Keratinocyte (primary cell): ENCODE results near the gene PIEZO1. TPM values are rescaled to one million over a fixed set of nuclear protein-coding genes. Genes with fewer than 3 reads are reported as not detected.

Source experiments
- DNase-seq: peaks from one replicate; pipeline ENCODE4 v3.0.0-alpha.2; 2011; ENCODE audit warnings: low read depth, missing footprints, low spot score
- FAIRE-seq: peaks from 2 replicates; lab custom pipeline; 2011; peaks lifted over from hg19 to GRCh38; lab: Jason Lieb, UNC
- H2AFZ ChIP-seq: 2 replicates; pipeline ENCODE4 v1.6.0; 2012; ENCODE audit warnings: low read length, control low read depth, inconsistent platforms; ENCODE audit not compliant: control insufficient read depth
- H3K27ac ChIP-seq: 2 replicates; pipeline ENCODE4 v1.5.1; 2011; ENCODE audit warnings: low read length; ENCODE audit not compliant: control insufficient read depth, insufficient read depth
- H3K27me3 ChIP-seq: 3 replicates; pipeline ENCODE4 v1.6.0; 2011; ENCODE audit warnings: low read length; ENCODE audit not compliant: control insufficient read depth, insufficient read depth; ENCODE audit errors: extremely low read depth
- H3K36me3 ChIP-seq, 2 experiments: 2 replicates in 1 of 2; 3 replicates in 1 of 2; pipeline ENCODE4 v1.5.1; 2011; ENCODE audit warnings: low read length in 2 of 2, mild to moderate bottlenecking in 1 of 2; ENCODE audit not compliant: control insufficient read depth in 2 of 2, insufficient read depth in 2 of 2; ENCODE audit errors: extremely low read depth in 1 of 2
- H3K4me1 ChIP-seq: 3 replicates; pipeline ENCODE4 v1.5.1; 2011; ENCODE audit warnings: low read length; ENCODE audit not compliant: control insufficient read depth, insufficient read depth; ENCODE audit errors: extremely low read depth
- H3K4me2 ChIP-seq: 3 replicates; pipeline ENCODE4 v1.6.0; 2011; ENCODE audit warnings: low read depth, low read length; ENCODE audit not compliant: control insufficient read depth, insufficient read depth; ENCODE audit errors: extremely low read depth
- H3K4me3 ChIP-seq, 3 experiments: fragments of 200-600 bp in 1 of 3; sonication (generic) in 1 of 3; 2 replicates in 2 of 3; 3 replicates in 1 of 3; pipeline ENCODE4 v1.5.1; 2011 to 2016; ENCODE audit warnings: low read length in 3 of 3, mild to moderate bottlenecking in 3 of 3, control low read depth in 2 of 3, inconsistent platforms in 1 of 3, low read depth in 1 of 3, mixed read lengths in 1 of 3, mixed run types in 1 of 3, moderate library complexity in 1 of 3; ENCODE audit not compliant: control insufficient read depth in 2 of 3, insufficient read depth in 2 of 3; ENCODE audit errors: extremely low read depth in 1 of 3
- H3K79me2 ChIP-seq: 2 replicates; pipeline ENCODE4 v1.6.0; 2012; ENCODE audit warnings: low read length; ENCODE audit not compliant: control insufficient read depth, insufficient read depth
- H3K9ac ChIP-seq: 3 replicates; pipeline ENCODE4 v1.6.0; 2011; ENCODE audit warnings: low read length; ENCODE audit not compliant: control insufficient read depth, insufficient read depth; ENCODE audit errors: extremely low read depth
- H3K9me1 ChIP-seq: 3 replicates; pipeline ENCODE4 v1.6.0; 2011; ENCODE audit warnings: low read length; ENCODE audit not compliant: control insufficient read depth, insufficient read depth; ENCODE audit errors: extremely low read depth
- H3K9me3 ChIP-seq: 2 replicates; pipeline ENCODE4 v1.5.1; 2012; ENCODE audit warnings: low read depth, low read length; ENCODE audit not compliant: control insufficient read depth
- H4K20me1 ChIP-seq: 3 replicates; pipeline ENCODE4 v1.6.0; 2011; ENCODE audit warnings: low read length; ENCODE audit not compliant: control insufficient read depth, insufficient read depth; ENCODE audit errors: extremely low read depth
- CTCF ChIP-seq, 3 experiments: IDR thresholded peaks in 1 of 3; conservative IDR thresholded peaks in 1 of 3; optimal IDR thresholded peaks in 1 of 3; 2 replicates in 2 of 3; 3 replicates in 1 of 3; pipeline versions ENCODE3 to v1.5.1; 2011; ENCODE audit warnings: low read length in 3 of 3, mild to moderate bottlenecking in 3 of 3, moderate library complexity in 2 of 3, control low read depth in 1 of 3, inconsistent platforms in 1 of 3; ENCODE audit not compliant: insufficient read depth in 2 of 3; ENCODE audit errors: extremely low read depth in 1 of 3
- EZH2 ChIP-seq: IDR thresholded peaks from one replicate; pipeline ENCODE4 v1.6.1; 2012; ENCODE audit warnings: inconsistent platforms, mild to moderate bottlenecking, low read length, moderate library complexity
- dilution Hi-C: fragments of 300-500 bp; cut with MboI; formaldehyde crosslinking; loops from one replicate; pipeline ENCODE4 v1.7.0; 2020; ENCODE audit warnings: low sequenced_read_pairs; ENCODE audit not compliant: extremely low pct_ligation_motif_present
- polyA plus RNA-seq, 5 experiments: library from polyadenylated mRNA; depleted of rRNA in 3 of 5; stranded (reverse) in 3 of 5; stranded (forward) in 1 of 5; unstranded in 1 of 5; fragments of >200 nt; gene quantifications; 1 replicate in 1 of 5; 2 replicates in 3 of 5; 3 replicates in 1 of 5; pipeline versions ENCODE4 v1.2.1 to v1.2.3, GENCODE V29; 2011 to 2012; ENCODE audit warnings: missing spikeins in 2 of 5, low read depth in 1 of 5, low replicate concordance in 1 of 5

PIEZO1 gene
- polyA plus RNA-seq, 1 donor (not counting 4 experiments of a cell fraction or from before 2014, with no cell fraction given), result 62.8 TPM

GRCh38 chr16:88784074-88784855, 755 bp downstream of the PIEZO1 start:
- DNase-seq (no peak), FAIRE-seq (no peak)
- H3K36me3 ChIP-seq, result peaks cover 2 to 4% of the 10 kb centered on the region in 2 experiments
- no peaks in the 10 kb centered on the region for H3K27me3 ChIP-seq
- H3K9me3 ChIP-seq, result no peaks in the 10 kb centered on the region
- dilution Hi-C loops, result no loop called here
- H3K4me3 ChIP-seq, result peak overlapping the region; percentile 75 to 93 (median 78)
- peaks cover 54% of the 10 kb centered on the region for H3K79me2 ChIP-seq
- peak overlapping the region; percentile 93 for H3K27ac ChIP-seq
- H3K4me1 ChIP-seq, result peaks cover 35% of the 10 kb centered on the region
- H2AFZ ChIP-seq, result no peak overlapping the region
- peak overlapping the region; percentile 95 for H3K9ac ChIP-seq
- peak; percentile 27 to 66 (median 43) for TF ChIP-seq CTCF (optimal IDR thresholded peaks at IDR 0.05 in 1 of 3, IDR thresholded peaks at IDR 0.05 in 1 of 3, conservative IDR thresholded peaks at IDR 0.05 in 1 of 3; ENCODE audit: extremely low read depth in 1 of 3, insufficient read depth in 2 of 3, low read length in 3 of 3)
- TF ChIP-seq EZH2, result no peak
- peak overlapping the region; percentile 100 for H3K4me2 ChIP-seq
- no peaks in the 10 kb centered on the region for H3K9me1 ChIP-seq
- H4K20me1 ChIP-seq, result peaks cover 26% of the 10 kb centered on the region

GRCh38 chr16:88783391-88784073, 1.5 kb downstream of the PIEZO1 start:
- Histone ChIP-seq H3K9ac (peak overlapping the region; percentile 95), H3K36me3 (peaks cover 6 to 8% of the 10 kb centered on the region in 2 experiments), H4K20me1 (peaks cover 33% of the 10 kb centered on the region), H3K9me3 (no peaks in the 10 kb centered on the region), H3K4me3 (peak overlapping the region; percentile 75 to 93 (median 78)), H3K9me1 (no peaks in the 10 kb centered on the region), H2AFZ (no peak overlapping the region), H3K79me2 (peaks cover 62% of the 10 kb centered on the region), H3K4me2 (peak overlapping the region; percentile 100), H3K27me3 (no peaks in the 10 kb centered on the region), H3K27ac (peak overlapping the region; percentile 93), H3K4me1 (peaks cover 35% of the 10 kb centered on the region)
- no peak for DNase-seq
- dilution Hi-C loops, result no loop called here
- no peak for TF ChIP-seq EZH2
- TF ChIP-seq CTCF (optimal IDR thresholded peaks at IDR 0.05 in 1 of 3, IDR thresholded peaks at IDR 0.05 in 1 of 3, conservative IDR thresholded peaks at IDR 0.05 in 1 of 3; ENCODE audit: extremely low read depth in 1 of 3, insufficient read depth in 2 of 3, low read length in 3 of 3), result no peak
- no peak for FAIRE-seq
